Testis (tissue), 3 donors: ENCODE results near the gene IFNGR1. TPM values are rescaled to one million over a fixed set of nuclear protein-coding genes. Genes with fewer than 3 reads are reported as not detected.

Experiments used
- DNase-seq: peaks from one replicate; pipeline ENCODE4 v3.0.0-alpha.2; 2019
- H3K27ac ChIP-seq, 2 donors: fragments of 200-600 bp; sonication (generic); one replicate each; pipeline ENCODE4 v1.5.1; 2019
- H3K27me3 ChIP-seq: fragments of 200-600 bp; sonication (generic); one replicate; pipeline ENCODE4 v1.5.1; 2019
- H3K36me3 ChIP-seq: fragments of 200-600 bp; sonication (generic); one replicate; pipeline ENCODE4 v1.5.1; 2017; ENCODE audit warnings: low read depth; ENCODE audit errors: missing control alignments
- H3K4me1 ChIP-seq: fragments of 200-600 bp; sonication (generic); one replicate; pipeline ENCODE4 v1.5.1; 2019
- H3K4me3 ChIP-seq, 2 donors: fragments of 200-600 bp; sonication (generic); one replicate each; pipeline ENCODE4 v1.5.1; 2017 to 2019
- H3K9me3 ChIP-seq: fragments of 200-600 bp; sonication (generic); one replicate; pipeline ENCODE4 v1.5.1; 2017
- CTCF ChIP-seq, 3 experiments: fragments of 450-650 bp in 2 of 3; fragments of 200-600 bp in 1 of 3; sonication (generic) in 1 of 3; IDR thresholded peaks; one replicate each; pipeline ENCODE4 v1.5.1; 2016 to 2019; ENCODE audit warnings: antibody characterized with exemption in 3 of 3, mild to moderate bottlenecking in 2 of 3, moderate library complexity in 1 of 3
- POLR2A ChIP-seq: fragments of 450-650 bp; IDR thresholded peaks from one replicate; pipeline ENCODE4 v1.6.1; 2017; ENCODE audit warnings: antibody characterized with exemption, mild to moderate bottlenecking, moderate library complexity
- WGBS, 2 donors: methylation state at CpG; one replicate each; pipeline ENCODE4 v1.1.5; 2018; 5-methylcytosine and 5-hydroxymethylcytosine counted together
- intact Hi-C: fragments of 100-400 bp; cut with DNase I; formaldehyde crosslinking; loops from one replicate; pipeline ENCODE4 v1.15.1; 2023; ENCODE audit warnings: low total_unique reads
- polyA plus RNA-seq: library from polyadenylated mRNA; stranded (reverse); fragments of 350-450 nt; fragmentation: Illumina TruSeq; extraction: RNeasy Lipid Tissue Mini Kit (QIAGEN cat#74804); gene quantifications from one replicate; pipeline ENCODE4 v1.2.3, GENCODE V29; 2014; ENCODE audit warnings: low read depth, low replicate concordance; ENCODE audit not compliant: insufficient read depth
- total RNA-seq, 2 donors: library from RNA; depleted of rRNA; stranded (reverse); fragments of >200 nt; gene quantifications; one replicate each; pipeline ENCODE4 v1.2.3, GENCODE V29; 2016

Gene IFNGR1
- total and polyA plus RNA-seq, 3 donors from 2014 or later, result 46.4 to 49.6 (median 47.8) TPM

DNA sequence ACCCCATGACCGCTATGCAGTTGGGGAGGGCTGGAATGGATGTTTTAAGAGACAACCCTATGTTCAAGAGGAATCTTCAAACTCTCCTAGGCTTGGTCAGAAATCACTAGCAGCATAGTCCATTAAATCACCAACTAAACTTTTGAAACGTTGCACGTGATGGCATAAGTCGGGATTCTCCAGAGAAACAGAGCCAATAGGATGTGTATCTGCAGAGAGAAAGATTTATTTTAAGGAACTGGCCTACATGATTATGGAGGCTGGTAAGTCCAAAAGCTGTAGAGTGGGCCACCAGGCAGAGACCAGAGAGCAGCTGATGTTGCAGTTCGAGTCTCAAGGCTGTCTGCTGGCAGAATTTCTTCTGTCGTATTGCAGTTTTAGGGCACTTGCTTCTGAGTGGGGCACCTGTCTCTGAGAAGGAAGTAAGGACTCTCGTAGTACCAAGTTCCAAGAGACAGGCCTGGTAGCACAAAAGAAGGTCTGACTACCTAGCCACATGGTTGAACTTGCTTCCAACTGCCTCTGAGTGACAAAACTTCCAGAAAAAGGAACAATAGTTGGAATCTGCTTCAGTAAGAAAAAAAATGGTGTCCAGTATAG is 11.9 kb upstream of the IFNGR1 start:
- WGBS, 2 donors, result 88 to 93% methylated on average over 7 of the region's 7 CpGs
- no peak overlapping the region for H3K27ac ChIP-seq
- TF ChIP-seq CTCF (IDR thresholded peaks at IDR 0.05) (no peak), POLR2A (no peak)

GRCh38 chr6:137230547-137230946 is 11.4 kb upstream of the IFNGR1 start:
- WGBS, 2 donors, result 79 to 90% methylated on average over 5 of the region's 5 CpGs
- intact Hi-C loops, result no loop called here
- Histone ChIP-seq H3K4me1 (peaks cover 4% of the 10 kb centered on the region), H3K4me3 (no peak overlapping the region), H3K27me3 (no peaks in the 10 kb centered on the region), H3K36me3 (no peaks in the 10 kb centered on the region), H3K9me3 (no peaks in the 10 kb centered on the region), H3K27ac (no peak overlapping the region)
- DNase-seq, result no peak
- TF ChIP-seq CTCF (IDR thresholded peaks at IDR 0.05) (no peak), POLR2A (no peak)

More for the DNA sequence above, 11.9 kb upstream of the IFNGR1 start:
- Histone ChIP-seq H3K36me3 (no peaks in the 10 kb centered on the region), H3K9me3 (no peaks in the 10 kb centered on the region), H3K4me3 (no peak overlapping the region), H3K4me1 (peaks cover 4% of the 10 kb centered on the region), H3K27me3 (no peaks in the 10 kb centered on the region)
- intact Hi-C loops, result no loop called here
- DNase-seq, result no peak

GRCh38 chr6:137229075-137229759 is 10.0 kb upstream of the IFNGR1 start:
- intact Hi-C loops, result no loop called here
- no peak overlapping the region for H3K4me3 ChIP-seq
- H3K4me1 ChIP-seq, result peaks cover 4% of the 10 kb centered on the region
- WGBS, 2 donors, result 69 to 92% methylated on average over 3 of the region's 3 CpGs
- no peak overlapping the region for H3K27ac ChIP-seq
- H3K9me3 ChIP-seq, result no peaks in the 10 kb centered on the region
- no peaks in the 10 kb centered on the region for H3K36me3 ChIP-seq
- DNase-seq, result no peak
- no peak for TF ChIP-seq POLR2A
- TF ChIP-seq CTCF (IDR thresholded peaks at IDR 0.05), result no peak
- H3K27me3 ChIP-seq, result no peaks in the 10 kb centered on the region

GRCh38 chr6:137227871-137228302 is 8.7 kb upstream of the IFNGR1 start:
- H3K4me1 ChIP-seq, result peaks cover 4% of the 10 kb centered on the region
- no peaks in the 10 kb centered on the region for H3K9me3 ChIP-seq
- DNase-seq, result no peak
- no peak overlapping the region for H3K4me3 ChIP-seq
- TF ChIP-seq CTCF (IDR thresholded peaks at IDR 0.05), result no peak
- no peak for TF ChIP-seq POLR2A
- intact Hi-C loops, result no loop called here
- 50 to 60% methylated on average over 4 of the region's 4 CpGs for WGBS, 2 donors
- peak overlapping the region in 1 of 2 donors; percentile 6 for H3K27ac ChIP-seq
- no peaks in the 10 kb centered on the region for H3K36me3 ChIP-seq
- no peaks in the 10 kb centered on the region for H3K27me3 ChIP-seq

GRCh38 chr6:137226697-137227096 is 7.5 kb upstream of the IFNGR1 start:
- intact Hi-C loops, result no loop called here
- H3K27me3 ChIP-seq, result no peaks in the 10 kb centered on the region
- H3K4me1 ChIP-seq, result peaks cover 13% of the 10 kb centered on the region
- H3K27ac ChIP-seq, result no peak overlapping the region
- WGBS, 2 donors, result 88 to 89% methylated on average over 4 of the region's 4 CpGs
- TF ChIP-seq CTCF (IDR thresholded peaks at IDR 0.05), result no peak
- no peak for TF ChIP-seq POLR2A
- H3K4me3 ChIP-seq, result no peak overlapping the region
- H3K36me3 ChIP-seq, result no peaks in the 10 kb centered on the region
- no peaks in the 10 kb centered on the region for H3K9me3 ChIP-seq
- no peak for DNase-seq
